ENCODE results near the gene SASH1. TPM values are rescaled to one million over a fixed set of nuclear protein-coding genes. Genes with fewer than 3 reads are reported as not detected.
A peak's percentile ranks its signal among the peaks of the same experiment; 100 is the strongest.
"Not testable (repeated sequence)": the region's sequence is repeated elsewhere in the genome, so short reads cannot be mapped to it uniquely, and the experiment has no call there.

SASH1 gene
- total RNA-seq, 2 experiments from 2014 or later = not detected

DNA sequence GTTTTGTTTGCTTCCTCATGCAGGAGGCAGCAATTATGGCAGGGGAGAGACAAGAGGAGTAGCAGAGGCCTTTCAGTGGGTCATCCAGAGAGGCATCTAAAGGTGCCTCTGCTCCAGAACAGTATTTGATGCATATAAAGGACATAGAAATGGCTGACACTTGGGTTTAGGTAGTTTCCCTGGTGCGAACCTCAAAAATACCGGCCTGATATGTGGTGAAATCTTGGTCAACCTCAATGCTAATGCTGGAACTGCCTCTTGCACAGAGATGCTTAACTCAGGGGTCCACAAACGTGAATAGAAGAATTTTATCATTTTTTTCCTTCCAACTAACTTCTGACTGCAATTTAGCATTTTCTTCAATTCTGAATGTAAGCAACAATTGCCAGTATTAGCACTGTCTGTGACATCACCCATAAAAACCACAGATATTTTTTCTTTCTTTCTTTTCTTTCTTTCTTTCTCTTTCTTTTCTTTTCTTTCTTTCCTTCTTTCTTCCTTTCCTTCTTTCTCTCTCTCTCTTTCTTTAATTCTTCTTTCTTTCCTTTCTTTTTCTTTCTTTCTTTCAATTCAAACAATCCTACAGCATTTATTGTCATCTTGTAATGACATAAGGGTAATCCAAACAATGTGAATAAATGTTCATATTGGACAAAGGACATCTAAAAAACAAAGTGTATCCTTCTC is 224.2 kb downstream of the SASH1 start:
- DNase-seq (no peak), ATAC-seq (no peak)
- no peak overlapping the region for H3K4me3 Mint-ChIP-seq
- no peak overlapping the region for H3K27ac Mint-ChIP-seq
- H3K4me1 Mint-ChIP-seq (ENCODE audit: low read depth) = peaks cover 13% of the 10 kb centered on the region
- H3K36me3 Mint-ChIP-seq (ENCODE audit: low read depth) = no peaks in the 10 kb centered on the region
- H3K9me3 Mint-ChIP-seq (ENCODE audit: insufficient read depth) = no peaks in the 10 kb centered on the region
- H3K27me3 Mint-ChIP-seq (ENCODE audit: low read depth) = peaks cover 16% of the 10 kb centered on the region
- ChIA-PET CTCF (interaction anchor here (1.4 kb wide), 1 partner anchor 11 kb away, joined by 3 read pairs; no protein-coding TSS in a partner anchor), POLR2A (no interaction called here)

DNA sequence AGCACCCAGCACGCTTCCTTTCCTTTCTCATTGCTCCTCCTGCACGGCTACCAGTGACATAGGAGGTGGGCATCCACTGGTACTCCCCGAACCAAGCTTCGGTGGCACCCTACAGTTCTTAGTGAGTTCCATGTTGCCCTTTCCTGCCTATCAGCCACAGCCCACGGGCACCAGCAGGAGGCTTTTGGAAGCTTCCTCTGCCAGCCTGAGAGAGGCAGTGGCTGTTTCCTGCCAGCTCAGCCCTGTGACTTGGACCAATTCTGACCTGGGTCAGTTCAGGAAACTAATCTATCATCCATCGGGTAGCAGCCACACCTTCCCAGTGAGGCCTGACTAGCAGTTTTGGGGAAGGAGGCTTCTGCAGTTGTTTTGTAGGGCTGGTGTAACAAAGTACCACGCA is 227.8 kb downstream of the SASH1 start:
- Mint-ChIP-seq H3K36me3 (ENCODE audit: low read depth) (no peaks in the 10 kb centered on the region), H3K27ac (no peak overlapping the region), H3K4me1 (ENCODE audit: low read depth) (peaks cover 13% of the 10 kb centered on the region), H3K4me3 (no peak overlapping the region), H3K9me3 (ENCODE audit: insufficient read depth) (no peaks in the 10 kb centered on the region), H3K27me3 (ENCODE audit: low read depth) (peaks cover 14% of the 10 kb centered on the region)
- ChIA-PET CTCF (no interaction called here), POLR2A (no interaction called here)
- ATAC-seq = no peak
- no peak for DNase-seq

DNA sequence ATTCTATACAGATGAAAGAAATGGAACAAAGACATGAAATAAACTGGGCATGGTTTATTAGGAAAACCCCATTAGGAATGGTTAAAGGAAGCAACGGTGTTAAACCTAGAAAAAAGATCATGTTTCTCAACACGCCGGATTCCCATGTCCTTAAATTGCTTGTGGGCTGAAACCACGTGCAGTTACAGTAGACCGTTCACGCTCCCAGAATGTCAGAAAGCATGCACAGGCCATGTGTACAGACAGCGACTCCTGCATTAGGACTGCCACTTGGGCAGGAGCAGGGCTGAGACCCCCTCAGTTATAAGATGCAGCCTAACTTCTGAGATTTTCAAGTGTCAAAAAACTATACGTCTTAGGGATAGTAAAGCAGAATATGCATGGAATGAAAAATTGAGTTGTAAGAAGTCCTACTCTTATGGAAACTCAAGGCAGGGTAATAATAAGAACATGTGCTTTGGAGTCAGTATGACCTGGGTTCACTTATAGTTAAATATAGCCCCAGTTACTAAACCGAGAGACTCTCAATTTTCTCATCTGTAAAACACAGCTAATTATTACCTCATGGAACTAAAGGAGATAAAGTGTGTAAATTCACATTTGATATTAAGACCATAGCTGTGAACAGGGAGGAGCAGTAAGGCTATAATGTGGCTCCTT is 230.2 kb downstream of the SASH1 start:
- Mint-ChIP-seq H3K9me3 (ENCODE audit: insufficient read depth) (no peaks in the 10 kb centered on the region), H3K27me3 (ENCODE audit: low read depth) (peaks cover 16% of the 10 kb centered on the region), H3K4me1 (ENCODE audit: low read depth) (no peaks in the 10 kb centered on the region), H3K36me3 (ENCODE audit: low read depth) (no peaks in the 10 kb centered on the region), H3K4me3 (no peak overlapping the region), H3K27ac (no peak overlapping the region)
- POLR2A ChIA-PET = no interaction called here
- CTCF ChIA-PET = no interaction called here
- DNase-seq (no peak), ATAC-seq (no peak)

- Mint-ChIP-seq H3K4me3 (no peak overlapping the region), H3K27me3 (ENCODE audit: low read depth) (peaks cover 20% of the 10 kb centered on the region), H3K36me3 (ENCODE audit: low read depth) (no peaks in the 10 kb centered on the region), H3K4me1 (ENCODE audit: low read depth) (no peaks in the 10 kb centered on the region), H3K9me3 (ENCODE audit: insufficient read depth) (no peaks in the 10 kb centered on the region), H3K27ac (no peak overlapping the region)
- POLR2A ChIA-PET = no interaction called here
- DNase-seq (no peak), ATAC-seq (no peak)
- CTCF ChIA-PET = no interaction called here
Observed at GRCh38 chr6:148573922-148574321, 231.3 kb downstream of the SASH1 start.

GRCh38 chr6:148577687-148578488 is 235.2 kb downstream of the SASH1 start:
- peak; percentile 54 for DNase-seq
- Mint-ChIP-seq H3K9me3 (ENCODE audit: insufficient read depth) (no peaks in the 10 kb centered on the region), H3K27me3 (ENCODE audit: low read depth) (peaks cover 28% of the 10 kb centered on the region), H3K27ac (no peak overlapping the region), H3K4me3 (no peak overlapping the region), H3K36me3 (ENCODE audit: low read depth) (no peaks in the 10 kb centered on the region), H3K4me1 (ENCODE audit: low read depth) (no peaks in the 10 kb centered on the region)
- peak; percentile 91 for ATAC-seq
- CTCF ChIA-PET = interaction anchor here (0.6 to 2.2 kb wide), 13 partner anchors 9 to 1100 kb away, joined by 3 to 11 read pairs (median 3); no protein-coding TSS in a partner anchor
- POLR2A ChIA-PET = no interaction called here

DNA sequence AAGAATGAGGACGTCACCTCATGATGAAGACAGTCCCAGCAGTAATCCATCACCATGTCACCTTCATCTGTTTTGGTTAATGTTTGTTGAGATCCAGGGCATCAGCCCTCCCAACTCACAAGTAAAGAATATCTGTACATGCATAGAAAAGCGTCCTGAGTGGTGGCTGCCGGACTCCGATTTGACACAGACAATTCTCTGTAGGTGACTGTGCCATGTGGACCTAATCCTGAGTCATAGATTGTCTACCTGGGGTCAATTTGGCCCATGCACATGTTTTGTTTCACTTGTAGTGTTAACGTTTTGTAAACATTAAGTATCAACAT is 235.8 kb downstream of the SASH1 start:
- POLR2A ChIA-PET = no interaction called here
- Mint-ChIP-seq H3K9me3 (ENCODE audit: insufficient read depth) (no peaks in the 10 kb centered on the region), H3K27ac (no peak overlapping the region), H3K4me1 (ENCODE audit: low read depth) (no peaks in the 10 kb centered on the region), H3K4me3 (no peak overlapping the region), H3K36me3 (ENCODE audit: low read depth) (no peaks in the 10 kb centered on the region), H3K27me3 (ENCODE audit: low read depth) (peaks cover 31% of the 10 kb centered on the region)
- ATAC-seq (no peak), DNase-seq (no peak)
- CTCF ChIA-PET = interaction anchor here (1.1 to 2.2 kb wide), 8 partner anchors 9 to 380 kb away, joined by 3 to 11 read pairs (median 4); no protein-coding TSS in a partner anchor

DNA sequence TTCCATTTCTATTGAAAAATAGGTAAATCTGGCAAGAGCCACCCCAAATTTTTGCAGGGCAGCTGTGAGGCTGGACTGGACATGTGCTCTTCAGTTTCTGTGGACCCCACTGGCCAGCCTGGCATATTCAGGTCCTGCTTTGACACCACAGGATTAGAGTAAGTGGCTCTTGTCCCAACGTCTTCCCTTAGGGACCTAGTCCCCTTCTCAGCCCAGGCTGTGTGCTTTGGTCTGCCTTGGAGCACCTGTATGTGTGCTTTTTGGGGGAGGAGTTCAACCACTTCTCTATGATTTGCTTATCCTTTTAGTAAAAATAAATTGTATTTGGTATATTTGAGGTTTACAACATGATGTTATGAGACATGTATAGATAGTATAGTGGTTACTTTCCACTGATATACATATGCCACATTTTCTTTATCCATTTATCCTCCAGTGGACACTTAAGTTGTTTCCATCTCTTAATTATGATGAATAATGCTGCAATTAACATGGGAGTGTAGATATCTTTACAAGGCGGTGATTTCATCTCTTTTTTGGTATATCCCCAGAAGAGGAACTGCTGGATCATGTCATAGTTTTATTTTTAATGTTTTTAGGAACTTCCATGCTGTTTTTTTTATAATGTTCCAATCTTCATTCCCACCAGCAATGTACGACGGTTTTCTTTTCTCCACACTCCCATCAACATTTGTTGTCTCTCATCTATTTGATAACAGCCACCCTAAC is 236.4 kb downstream of the SASH1 start:
- H3K36me3 Mint-ChIP-seq (ENCODE audit: low read depth) = no peaks in the 10 kb centered on the region
- no peaks in the 10 kb centered on the region for H3K9me3 Mint-ChIP-seq (ENCODE audit: insufficient read depth)
- no peak for ATAC-seq
- H3K4me3 Mint-ChIP-seq = no peak overlapping the region
- no peaks in the 10 kb centered on the region for H3K4me1 Mint-ChIP-seq (ENCODE audit: low read depth)
- CTCF ChIA-PET = interaction anchor here (1.1 to 1.5 kb wide), 6 partner anchors 49 to 380 kb away, joined by 3 to 5 read pairs (median 3); no protein-coding TSS in a partner anchor
- POLR2A ChIA-PET = no interaction called here
- peaks cover 34% of the 10 kb centered on the region for H3K27me3 Mint-ChIP-seq (ENCODE audit: low read depth)
- H3K27ac Mint-ChIP-seq = no peak overlapping the region
- no peak for DNase-seq

DNA sequence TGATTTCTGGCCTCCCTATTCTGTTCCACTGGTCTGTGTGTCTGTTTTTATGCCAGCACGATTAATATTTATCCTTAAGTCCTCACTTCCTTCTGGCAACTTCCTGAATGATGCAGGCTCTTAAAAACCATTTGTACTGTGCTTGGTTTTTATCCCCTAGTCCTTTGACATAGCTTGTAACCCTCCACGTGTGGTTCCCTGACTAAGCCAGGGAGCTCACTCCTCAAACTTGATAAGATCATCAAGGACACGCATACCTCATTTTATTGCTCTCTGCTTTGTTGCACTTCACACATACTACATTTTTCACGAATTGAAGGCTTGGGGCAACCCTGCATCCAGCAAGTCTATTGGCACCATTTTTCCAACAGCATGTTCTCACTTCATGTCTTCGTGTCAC is 237.8 kb downstream of the SASH1 start:
- H3K27ac Mint-ChIP-seq = no peak overlapping the region
- H3K4me3 Mint-ChIP-seq = no peak overlapping the region
- no peaks in the 10 kb centered on the region for H3K36me3 Mint-ChIP-seq (ENCODE audit: low read depth)
- H3K27me3 Mint-ChIP-seq (ENCODE audit: low read depth) = peaks cover 33% of the 10 kb centered on the region
- no peaks in the 10 kb centered on the region for H3K9me3 Mint-ChIP-seq (ENCODE audit: insufficient read depth)
- POLR2A ChIA-PET = no interaction called here
- DNase-seq = no peak
- ATAC-seq = no peak
- H3K4me1 Mint-ChIP-seq (ENCODE audit: low read depth) = no peaks in the 10 kb centered on the region
- CTCF ChIA-PET = no interaction called here

- H3K4me1 Mint-ChIP-seq (ENCODE audit: low read depth) = no peaks in the 10 kb centered on the region
- ChIA-PET POLR2A (no interaction called here), CTCF (no interaction called here)
- no peaks in the 10 kb centered on the region for H3K9me3 Mint-ChIP-seq (ENCODE audit: insufficient read depth)
- H3K4me3 Mint-ChIP-seq = no peak overlapping the region
- no peak overlapping the region for H3K27ac Mint-ChIP-seq
- no peaks in the 10 kb centered on the region for H3K36me3 Mint-ChIP-seq (ENCODE audit: low read depth)
- peaks cover 27% of the 10 kb centered on the region for H3K27me3 Mint-ChIP-seq (ENCODE audit: low read depth)
- DNase-seq (no peak), ATAC-seq (no peak)
Observed at GRCh38 chr6:148583631-148584030, 241.0 kb downstream of the SASH1 start.

DNA sequence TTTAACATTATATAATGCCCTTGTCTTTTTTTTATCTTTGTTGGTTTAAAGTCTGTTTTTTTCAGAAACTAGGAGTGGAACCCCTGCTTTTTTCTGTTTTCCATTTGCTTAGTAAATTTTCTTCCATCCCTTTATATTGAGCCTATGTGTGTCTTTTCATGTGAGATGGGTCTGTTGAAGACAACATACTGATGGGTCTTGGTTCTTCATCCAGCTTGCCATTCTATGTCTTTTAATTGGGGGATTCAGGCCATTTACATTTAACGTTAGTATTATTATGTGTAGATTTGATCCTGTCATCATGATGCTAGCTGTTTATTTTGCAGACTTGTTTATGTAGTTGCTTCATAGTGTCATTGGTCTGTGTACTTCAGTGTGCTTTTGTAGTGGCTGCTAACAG is 243.0 kb downstream of the SASH1 start:
- CTCF ChIA-PET; H3K4me1 Mint-ChIP-seq (ENCODE audit: low read depth); DNase-seq; H3K27ac Mint-ChIP-seq; H3K9me3 Mint-ChIP-seq (ENCODE audit: insufficient read depth); H3K4me3 Mint-ChIP-seq; POLR2A ChIA-PET; H3K36me3 Mint-ChIP-seq (ENCODE audit: low read depth); ATAC-seq: not testable (repeated sequence)
- H3K27me3 Mint-ChIP-seq (ENCODE audit: low read depth) = peaks cover 17% of the 10 kb centered on the region

GRCh38 chr6:148590883-148591282 is 248.2 kb downstream of the SASH1 start:
- Mint-ChIP-seq H3K4me3 (no peak overlapping the region), H3K27me3 (ENCODE audit: low read depth) (peaks cover 6% of the 10 kb centered on the region), H3K27ac (no peak overlapping the region), H3K36me3 (ENCODE audit: low read depth) (no peaks in the 10 kb centered on the region), H3K9me3 (ENCODE audit: insufficient read depth) (no peaks in the 10 kb centered on the region), H3K4me1 (ENCODE audit: low read depth) (no peaks in the 10 kb centered on the region)
- CTCF ChIA-PET = no interaction called here
- DNase-seq = no peak
- no peak for ATAC-seq
- POLR2A ChIA-PET = no interaction called here

DNA sequence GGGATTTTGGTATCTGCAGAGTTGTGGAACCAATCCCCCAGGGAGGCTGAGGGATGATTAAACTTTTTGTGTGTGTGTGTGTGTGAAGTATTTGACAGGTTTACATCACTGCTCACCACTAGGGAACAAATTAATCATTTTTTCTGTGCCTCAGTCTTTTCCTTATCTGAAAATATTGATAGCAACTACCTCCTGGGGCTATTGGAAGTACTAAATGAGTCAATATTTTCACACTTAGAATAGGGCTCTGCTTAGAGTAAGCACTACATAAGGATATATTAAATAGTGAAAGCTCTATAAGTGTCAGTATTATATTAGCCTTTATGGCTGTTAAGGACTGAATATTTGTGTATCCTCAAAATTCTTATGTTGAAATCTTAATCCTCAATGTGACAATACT is 249.0 kb downstream of the SASH1 start:
- CTCF ChIA-PET = no interaction called here
- Mint-ChIP-seq H3K9me3 (ENCODE audit: insufficient read depth) (no peaks in the 10 kb centered on the region), H3K27ac (no peak overlapping the region), H3K4me3 (no peak overlapping the region), H3K27me3 (ENCODE audit: low read depth) (peaks cover 3% of the 10 kb centered on the region), H3K4me1 (ENCODE audit: low read depth) (no peaks in the 10 kb centered on the region), H3K36me3 (ENCODE audit: low read depth) (no peaks in the 10 kb centered on the region)
- DNase-seq = no peak
- POLR2A ChIA-PET = no interaction called here
- ATAC-seq = no peak
